Gastrocnemius medialis (tissue), 4 donors: ENCODE data around the gene CYP19A1. TPM values are rescaled to one million over a fixed set of nuclear protein-coding genes. Genes with fewer than 3 reads are reported as not detected.
A peak's percentile ranks its signal among the peaks of the same experiment; 100 is the strongest.

Experiments
- ATAC-seq, 2 donors: fragments of 150-250 bp; one replicate each; pipeline ENCODE4 v1.9.1; 2016
- DNase-seq, 2 donors: peaks; one replicate each; pipeline ENCODE4 v3.0.0-alpha.2; 2019
- H3K27ac ChIP-seq, 4 donors: fragments of 200-600 bp; sonication (generic); 1 replicate in 1 of 4; 2 replicates in 3 of 4; pipeline ENCODE4 v1.5.1; 2016 to 2018; ENCODE audit warnings: mild to moderate bottlenecking in 2 of 4, moderate library complexity in 1 of 4
- H3K27me3 ChIP-seq, 3 donors: fragments of 200-600 bp; sonication (generic) in 2 of 3; 1 replicate in 1 of 3; 2 replicates in 2 of 3; pipeline versions ENCODE4 v1.5.1 to v1.6.0; 2016 to 2019; ENCODE audit warnings: mild to moderate bottlenecking in 1 of 3, moderate library complexity in 1 of 3
- H3K36me3 ChIP-seq, 2 donors: fragments of 200-600 bp; sonication (generic) in 1 of 2; one replicate each; pipeline ENCODE4 v1.5.1; 2017 to 2018
- H3K4me1 ChIP-seq, 2 donors: fragments of 200-600 bp; sonication (generic) in 1 of 2; one replicate each; pipeline ENCODE4 v1.5.1; 2016 to 2017; ENCODE audit warnings: mild to moderate bottlenecking in 2 of 2
- H3K4me3 ChIP-seq, 4 donors: fragments of 200-600 bp; sonication (generic) in 3 of 4; 1 replicate in 1 of 4; 2 replicates in 3 of 4; pipeline ENCODE4 v1.5.1; 2016 to 2019; ENCODE audit warnings: mild to moderate bottlenecking in 2 of 4
- H3K9me3 ChIP-seq, 3 donors: fragments of 200-600 bp; sonication (generic) in 2 of 3; 1 replicate in 1 of 3; 2 replicates in 2 of 3; pipeline ENCODE4 v1.5.1; 2016 to 2019
- CTCF ChIP-seq, 5 experiments: fragments of 450-650 bp in 3 of 5; fragments of 200-600 bp in 2 of 5; sonication (generic) in 2 of 5; IDR thresholded peaks in 4 of 5; conservative IDR thresholded peaks in 1 of 5; 1 replicate in 4 of 5; 2 replicates in 1 of 5; pipeline ENCODE4 v1.5.1; 2016 to 2019; ENCODE audit warnings: antibody characterized with exemption in 5 of 5, mild to moderate bottlenecking in 3 of 5, moderate library complexity in 3 of 5
- POLR2A ChIP-seq, 2 donors: fragments of 450-650 bp; IDR thresholded peaks; one replicate each; pipeline ENCODE4 v1.6.1; 2017; ENCODE audit warnings: antibody characterized with exemption in 2 of 2, mild to moderate bottlenecking in 2 of 2, moderate library complexity in 2 of 2
- in situ Hi-C, 4 donors: fragments of 200-750 bp; cut with MboI; loops; one replicate each; pipeline versions ENCODE4 v1.15.0 to v1.8.0; 2017; ENCODE audit warnings: low sequenced_read_pairs in 4 of 4
- intact Hi-C: fragments of 100-400 bp; cut with DNase I; formaldehyde crosslinking; loops from one replicate; pipeline ENCODE4 v1.15.1; 2023; ENCODE audit warnings: low total_unique reads
- total RNA-seq, 4 donors: library from RNA; depleted of rRNA; stranded (reverse); fragments of >200 nt; gene quantifications; one replicate each; pipeline versions ENCODE4 v1.1.0 to v1.2.3, GENCODE V29; 2016

The CYP19A1 gene
- total RNA-seq, 4 donors from 2014 or later: 0.68 to 0.75 (median 0.71) TPM; not detected in 1

GRCh38 chr15:51386029-51386428, 47.6 kb upstream of the CYP19A1 start:
- DNase-seq (no peak), ATAC-seq (no peak)
- no peaks in the 10 kb centered on the region for H3K27me3 ChIP-seq
- no peaks in the 10 kb centered on the region for H3K9me3 ChIP-seq
- H3K4me3 ChIP-seq: no peak overlapping the region
- no peaks in the 10 kb centered on the region for H3K4me1 ChIP-seq
- no peak for TF ChIP-seq CTCF (IDR thresholded peaks at IDR 0.05 in 4 of 5, conservative IDR thresholded peaks at IDR 0.05 in 1 of 5)
- no peak for TF ChIP-seq POLR2A (IDR thresholded peaks at IDR 0.05)
- intact Hi-C loops (no loop called here), in situ Hi-C loops (loop anchor here in 3 of 4 donors (5.0 to 25.0 kb wide), 4 partner anchors 99 to 229 kb away; no protein-coding TSS in a partner anchor)
- H3K36me3 ChIP-seq: no peaks in the 10 kb centered on the region
- no peak overlapping the region for H3K27ac ChIP-seq

GRCh38 chr15:51382787-51383186, 44.4 kb upstream of the CYP19A1 start:
- no peaks in the 10 kb centered on the region for H3K27me3 ChIP-seq
- no peaks in the 10 kb centered on the region for H3K36me3 ChIP-seq
- H3K9me3 ChIP-seq: no peaks in the 10 kb centered on the region
- ATAC-seq: no peak
- H3K4me1 ChIP-seq: no peaks in the 10 kb centered on the region
- H3K27ac ChIP-seq: no peak overlapping the region
- no peak overlapping the region for H3K4me3 ChIP-seq
- in situ Hi-C loops (loop anchor here (5.0 to 25.0 kb wide), 5 partner anchors 95 to 220 kb away; no protein-coding TSS in a partner anchor), intact Hi-C loops (no loop called here)
- TF ChIP-seq POLR2A (IDR thresholded peaks at IDR 0.05) (no peak), CTCF (IDR thresholded peaks at IDR 0.05 in 4 of 5, conservative IDR thresholded peaks at IDR 0.05 in 1 of 5) (peak in 1 of 5 experiments; percentile 18)
- no peak for DNase-seq

GRCh38 chr15:51380999-51381806, 42.8 kb upstream of the CYP19A1 start:
- Histone ChIP-seq H3K4me1 (no peaks in the 10 kb centered on the region), H3K36me3 (no peaks in the 10 kb centered on the region), H3K9me3 (no peaks in the 10 kb centered on the region), H3K4me3 (no peak overlapping the region), H3K27me3 (no peaks in the 10 kb centered on the region), H3K27ac (no peak overlapping the region)
- ATAC-seq: peak; percentile 77 to 85
- peak; percentile 15 to 31 for DNase-seq
- in situ Hi-C loops: loop anchor here (5.0 to 25.0 kb wide), 5 partner anchors 94 to 219 kb away; no protein-coding TSS in a partner anchor
- TF ChIP-seq CTCF (IDR thresholded peaks at IDR 0.05 in 4 of 5, conservative IDR thresholded peaks at IDR 0.05 in 1 of 5) (peak; percentile 67 to 82 (median 77)), POLR2A (IDR thresholded peaks at IDR 0.05) (no peak)
- intact Hi-C loops: loop anchor here (1.0 to 2.0 kb wide), 3 partner anchors 100 to 218 kb away; no protein-coding TSS in a partner anchor

- DNase-seq (no peak), ATAC-seq (no peak)
- Histone ChIP-seq H3K4me1 (no peaks in the 10 kb centered on the region), H3K36me3 (no peaks in the 10 kb centered on the region), H3K9me3 (no peaks in the 10 kb centered on the region), H3K27ac (no peak overlapping the region), H3K27me3 (no peaks in the 10 kb centered on the region), H3K4me3 (no peak overlapping the region)
- intact Hi-C loops: loop anchor here (5.0 kb wide), 1 partner anchor 52 kb away; no protein-coding TSS in a partner anchor
- in situ Hi-C loops: loop anchor here in 3 of 4 donors (10.0 to 25.0 kb wide), 3 partner anchors 92 to 217 kb away; no protein-coding TSS in a partner anchor
- TF ChIP-seq POLR2A (IDR thresholded peaks at IDR 0.05) (no peak), CTCF (IDR thresholded peaks at IDR 0.05 in 4 of 5, conservative IDR thresholded peaks at IDR 0.05 in 1 of 5) (no peak)
These were observed 41.0 kb upstream of the CYP19A1 start for GRCh38 chr15:51379390-51379789.
